ENCODE results near the gene CELA3B. TPM values are rescaled to one million over a fixed set of nuclear protein-coding genes. Genes with fewer than 3 reads are reported as not detected.
"Not testable (repeated sequence)": the region's sequence is repeated elsewhere in the genome, so short reads cannot be mapped to it uniquely, and the experiment has no call there.

Gene CELA3B
- total RNA-seq, 1 experiment from 2014 or later = not detected

GRCh38 chr1:22003959-22004358, 27.1 kb downstream of the CELA3B start:
- peaks cover 17% of the 10 kb centered on the region for H3K4me1 ChIP-seq
- not testable (repeated sequence) for H3K27ac ChIP-seq; H3K27me3 ChIP-seq; H3K36me3 ChIP-seq; H3K9me3 ChIP-seq (replicated peaks); H3K4me3 ChIP-seq; DNase-seq

- not testable (repeated sequence) for H3K27ac ChIP-seq; H3K27me3 ChIP-seq; H3K4me1 ChIP-seq; H3K4me3 ChIP-seq; H3K9me3 ChIP-seq (replicated peaks); H3K36me3 ChIP-seq
- DNase-seq = peak; percentile 77 to 84
Measured at GRCh38 chr1:22005261-22006149, 28.7 kb downstream of the CELA3B start.

- not testable (repeated sequence) for H3K36me3 ChIP-seq; DNase-seq; H3K9me3 ChIP-seq (replicated peaks); H3K27me3 ChIP-seq; H3K4me3 ChIP-seq; H3K4me1 ChIP-seq; H3K27ac ChIP-seq
Measured at GRCh38 chr1:22006736-22007135, 29.9 kb downstream of the CELA3B start.

GRCh38 chr1:22007262-22007661, 30.4 kb downstream of the CELA3B start:
- not testable (repeated sequence) for H3K9me3 ChIP-seq (replicated peaks); H3K36me3 ChIP-seq; DNase-seq

GRCh38 chr1:22009566-22009965, 32.7 kb downstream of the CELA3B start:
- H3K36me3 ChIP-seq; H3K4me1 ChIP-seq; H3K27me3 ChIP-seq; H3K4me3 ChIP-seq; H3K27ac ChIP-seq; H3K9me3 ChIP-seq (replicated peaks); DNase-seq: not testable (repeated sequence)

More at GRCh38 chr1:22007262-22007661, 30.4 kb downstream of the CELA3B start:
- H3K4me3 ChIP-seq, H3K4me1 ChIP-seq, H3K27ac ChIP-seq, H3K27me3 ChIP-seq: not testable (repeated sequence)

- not testable (repeated sequence) for H3K27ac ChIP-seq; DNase-seq; H3K9me3 ChIP-seq (replicated peaks); H3K4me1 ChIP-seq; H3K4me3 ChIP-seq; H3K36me3 ChIP-seq; H3K27me3 ChIP-seq
Measured at GRCh38 chr1:22012752-22013151, 35.9 kb downstream of the CELA3B start.

GRCh38 chr1:22014575-22015206, 37.9 kb downstream of the CELA3B start:
- DNase-seq; H3K36me3 ChIP-seq; H3K27me3 ChIP-seq; H3K9me3 ChIP-seq (replicated peaks); H3K27ac ChIP-seq; H3K4me3 ChIP-seq; H3K4me1 ChIP-seq: not testable (repeated sequence)

- H3K27me3 ChIP-seq = no peaks in the 10 kb centered on the region
Measured at GRCh38 chr1:22018583-22019559, 42.0 kb downstream of the CELA3B start.

GRCh38 chr1:22021061-22021460, 44.2 kb downstream of the CELA3B start:
- Histone ChIP-seq H3K27ac (no peak overlapping the region), H3K36me3 (peaks cover 2% of the 10 kb centered on the region; the same call in 1 of the 2 replicates), H3K27me3 (no peaks in the 10 kb centered on the region), H3K4me1 (peaks cover 9% of the 10 kb centered on the region), H3K4me3 (no peak overlapping the region), H3K9me3 (replicated peaks) (no peaks in the 10 kb centered on the region)
- DNase-seq = no peak

More at GRCh38 chr1:22018583-22019559, 42.0 kb downstream of the CELA3B start:
- DNase-seq = peak; percentile 51 to 55
- Histone ChIP-seq H3K36me3 (no peaks in the 10 kb centered on the region), H3K27ac (no peak overlapping the region), H3K4me1 (peaks cover 9% of the 10 kb centered on the region), H3K4me3 (no peak overlapping the region), H3K9me3 (replicated peaks) (no peaks in the 10 kb centered on the region)

GRCh38 chr1:22024485-22025367, 47.9 kb downstream of the CELA3B start:
- Histone ChIP-seq H3K4me3 (peak overlapping the region; percentile 97), H3K27ac (peak overlapping the region; percentile 97)
- DNase-seq = peak; percentile 92 to 96

GRCh38 chr1:22025368-22026155, 48.7 kb downstream of the CELA3B start:
- peak; percentile 93 to 97 for DNase-seq
- no peaks in the 10 kb centered on the region for H3K9me3 ChIP-seq (replicated peaks)
- H3K4me1 ChIP-seq = peaks cover 4% of the 10 kb centered on the region; the same call in 1 of the 2 replicates
- H3K27ac ChIP-seq = peak overlapping the region; percentile 97
- H3K36me3 ChIP-seq = peaks cover 2% of the 10 kb centered on the region; the same call in 1 of the 2 replicates
- H3K4me3 ChIP-seq = peak overlapping the region; percentile 97
- no peaks in the 10 kb centered on the region for H3K27me3 ChIP-seq

More at GRCh38 chr1:22024485-22025367, 47.9 kb downstream of the CELA3B start:
- Histone ChIP-seq H3K9me3 (replicated peaks) (no peaks in the 10 kb centered on the region), H3K4me1 (peaks cover 4% of the 10 kb centered on the region; the same call in 1 of the 2 replicates), H3K27me3 (no peaks in the 10 kb centered on the region), H3K36me3 (peaks cover 2% of the 10 kb centered on the region; the same call in 1 of the 2 replicates)

- no peaks in the 10 kb centered on the region for H3K27me3 ChIP-seq
- H3K4me3 ChIP-seq = no peak overlapping the region
- no peak for DNase-seq
- H3K9me3 ChIP-seq (replicated peaks) = no peaks in the 10 kb centered on the region
- no peak overlapping the region for H3K27ac ChIP-seq
- H3K36me3 ChIP-seq = peaks cover 2% of the 10 kb centered on the region; the same call in 1 of the 2 replicates
- H3K4me1 ChIP-seq = peaks cover 13% of the 10 kb centered on the region; the same call in 1 of the 2 replicates
Measured at GRCh38 chr1:22026924-22027289, 50.1 kb downstream of the CELA3B start.

GRCh38 chr1:22030057-22030456, 53.2 kb downstream of the CELA3B start:
- Histone ChIP-seq H3K27ac (no peak overlapping the region), H3K9me3 (replicated peaks) (no peaks in the 10 kb centered on the region)
- no peak for DNase-seq

More at GRCh38 chr1:22030057-22030456, 53.2 kb downstream of the CELA3B start:
- Histone ChIP-seq H3K4me3 (no peak overlapping the region), H3K27me3 (no peaks in the 10 kb centered on the region), H3K4me1 (peaks cover 9% of the 10 kb centered on the region; the same call in 1 of the 2 replicates), H3K36me3 (peaks cover 2% of the 10 kb centered on the region; the same call in 1 of the 2 replicates)
